B cell (primary cell): ENCODE measurements around the gene CORO1A. TPM values are rescaled to one million over a fixed set of nuclear protein-coding genes. Genes with fewer than 3 reads are reported as not detected.
"Not testable (repeated sequence)": the region's sequence is repeated elsewhere in the genome, so short reads cannot be mapped to it uniquely, and the experiment has no call there.

ENCODE experiments used
- ATAC-seq: fragments of 200-7000 bp; cut with Tn5 transposase; one replicate; pipeline ENCODE4 v1.10.0; 2021; ENCODE audit warnings: low read depth, mild to moderate bottlenecking, moderate number of reproducible peaks, moderate library complexity
- CTCF ChIA-PET: fragments of 350-600 bp; sonication (Branson Sonifier 250); formaldehyde crosslinking; loops from one replicate; lab custom pipeline; 2021; ENCODE audit warnings: antibody characterized with exemption, inconsistent platforms; lab: Charles Lee
- POLR2A ChIA-PET: fragments of 350-600 bp; sonication (Branson Sonifier 250); formaldehyde crosslinking; loops from one replicate; lab custom pipeline; 2021; ENCODE audit warnings: antibody characterized with exemption; lab: Charles Lee
- DNase-seq: peaks from one replicate; pipeline ENCODE4 v3.0.0; 2013
- H2AFZ ChIP-seq: 2 replicates; pipeline ENCODE4 v1.6.1; 2012; ENCODE audit warnings: mild to moderate bottlenecking, low read depth, low read length; ENCODE audit not compliant: insufficient read depth, poor library complexity, severe bottlenecking
- H3K27ac ChIP-seq, 2 donors: 1 replicate in 1 of 2; 2 replicates in 1 of 2; pipeline ENCODE4 v1.5.1; 2012 to 2013; ENCODE audit warnings: low read length in 2 of 2, mild to moderate bottlenecking in 2 of 2, moderate library complexity in 1 of 2
- H3K27me3 ChIP-seq, 4 experiments: fragments of 200-600 bp in 1 of 4; sonication (generic) in 1 of 4; replicated peaks in 1 of 4; 1 replicate in 2 of 4; 2 replicates in 2 of 4; pipeline versions ENCODE4 v1.6.1 to v1.7.0; 2013 to 2016; ENCODE audit warnings: low read length in 3 of 4, mild to moderate bottlenecking in 2 of 4, mixed read lengths in 1 of 4, moderate library complexity in 1 of 4; ENCODE audit not compliant: insufficient read depth in 4 of 4, control insufficient read depth in 3 of 4; ENCODE audit errors: control extremely low read depth in 1 of 4
- H3K36me3 ChIP-seq, 2 experiments: replicated peaks in 1 of 2; 1 replicate in 1 of 2; 2 replicates in 1 of 2; pipeline versions ENCODE4 v1.6.1 to v1.7.1; 2013; ENCODE audit warnings: low read length in 1 of 2; ENCODE audit not compliant: insufficient read depth in 2 of 2, control insufficient read depth in 1 of 2; ENCODE audit errors: control extremely low read depth in 1 of 2, extremely low read depth in 1 of 2
- H3K4me1 ChIP-seq, 2 donors: fragments of 200-600 bp in 1 of 2; sonication (generic) in 1 of 2; 1 replicate in 1 of 2; 2 replicates in 1 of 2; pipeline versions ENCODE4 v1.5.1 to v1.6.1; 2013 to 2017; ENCODE audit warnings: low read length in 2 of 2; ENCODE audit not compliant: control insufficient read depth in 2 of 2, insufficient read depth in 2 of 2
- H3K4me2 ChIP-seq: replicated peaks from 2 replicates; pipeline ENCODE3; 2012; ENCODE audit warnings: mild to moderate bottlenecking, low read depth, low read length; ENCODE audit not compliant: poor library complexity, severe bottlenecking
- H3K4me3 ChIP-seq, 5 experiments: fragments of 200-600 bp in 1 of 5; sonication (generic) in 1 of 5; 1 replicate in 3 of 5; 2 replicates in 2 of 5; pipeline versions ENCODE4 v1.5.1 to v1.7.0; 2011 to 2016; ENCODE audit warnings: low read length in 4 of 5, mild to moderate bottlenecking in 4 of 5, low read depth in 2 of 5, control low read depth in 1 of 5, moderate library complexity in 1 of 5; ENCODE audit not compliant: insufficient read depth in 1 of 5; ENCODE audit errors: control extremely low read depth in 1 of 5, extremely low read depth in 1 of 5
- H3K79me2 ChIP-seq: fragments of 200-600 bp; sonication (generic); one replicate; pipeline ENCODE4 v1.6.0; 2016; ENCODE audit warnings: low read length; ENCODE audit not compliant: control insufficient read depth, insufficient read depth
- H3K9ac ChIP-seq: fragments of 200-600 bp; sonication (generic); 2 replicates; pipeline ENCODE4 v1.6.1; 2017; ENCODE audit warnings: mild to moderate bottlenecking, low read length, moderate library complexity
- H3K9me3 ChIP-seq, 3 donors: one replicate each; pipeline versions ENCODE4 v1.6.1 to v1.7.1; 2013; ENCODE audit warnings: low read length in 2 of 3; ENCODE audit not compliant: control insufficient read depth in 2 of 3, insufficient read depth in 1 of 3; ENCODE audit errors: control extremely low read depth in 1 of 3
- H4K20me1 ChIP-seq: 2 replicates; pipeline ENCODE4 v1.6.0; 2012; ENCODE audit warnings: mild to moderate bottlenecking, low read length; ENCODE audit not compliant: insufficient read depth, control insufficient read depth, poor library complexity, severe bottlenecking
- H3K27ac Mint-ChIP-seq: one replicate; pipeline ENCODE4 v1.8.0; 2021; ENCODE audit warnings: mixed read lengths
- H3K27me3 Mint-ChIP-seq: one replicate; pipeline ENCODE4 v1.8.0; 2021; ENCODE audit warnings: mixed read lengths
- H3K4me1 Mint-ChIP-seq: one replicate; pipeline ENCODE4 v1.8.0; 2021; ENCODE audit warnings: mixed read lengths
- H3K4me3 Mint-ChIP-seq: one replicate; pipeline ENCODE4 v1.8.0; 2021; ENCODE audit warnings: mixed read lengths
- H3K9me3 Mint-ChIP-seq: one replicate; pipeline ENCODE4 v1.8.0; 2022; ENCODE audit warnings: mixed read lengths; ENCODE audit not compliant: insufficient read depth
- WGBS: methylation state at CpG from one replicate; pipeline ENCODE4 v1.1.5; 2013; ENCODE audit warnings: missing lambda C conversion rate; ENCODE audit not compliant: insufficient coverage; 5-methylcytosine and 5-hydroxymethylcytosine counted together
- intact Hi-C: fragments of 100-400 bp; cut with micrococcal nuclease; formaldehyde crosslinking; loops from one replicate; pipeline ENCODE4 v1.10.0; 2022
- polyA plus RNA-seq: library from polyadenylated mRNA; depleted of rRNA; stranded (reverse); fragments of >200 nt; gene quantifications from 2 replicates; pipeline ENCODE4 v1.2.3, GENCODE V29; 2012
- total RNA-seq, 2 donors: library from RNA; stranded (reverse); fragments of 120-200 nt in 1 of 2; gene quantifications; 1 replicate in 1 of 2; 2 replicates in 1 of 2; pipeline versions ENCODE4 v1.2.3 to v1.2.4, GENCODE V29; 2013 to 2022

Gene CORO1A
- total and polyA plus RNA-seq, 2 donors (not counting 1 experiment from before 2014, with no cell fraction given): 653 to 1,555 TPM

DNA sequence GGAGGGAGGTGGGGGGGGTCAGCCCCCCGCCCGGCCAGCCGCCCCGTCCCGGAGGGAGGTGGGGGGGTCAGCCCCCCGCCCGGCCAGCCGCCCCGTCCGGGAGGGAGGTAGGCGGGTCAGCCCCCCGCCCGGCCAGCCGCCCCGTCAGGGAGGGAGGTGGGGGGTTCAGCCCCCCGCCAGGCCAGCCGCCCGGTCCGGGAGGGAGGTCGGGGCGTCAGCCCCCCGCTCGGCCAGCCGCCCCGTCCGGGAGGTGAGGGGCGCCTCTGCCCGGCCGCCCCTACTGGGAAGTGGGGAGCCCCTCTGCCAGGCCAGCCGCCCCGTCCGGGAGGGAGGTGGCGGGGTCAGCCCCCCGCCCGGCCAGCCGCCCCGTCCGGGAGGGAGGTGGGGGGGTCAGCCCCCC lies 14.0 kb upstream of the CORO1A start:
- DNase-seq, H3K27me3 Mint-ChIP-seq, H4K20me1 ChIP-seq, CTCF ChIA-PET, H3K36me3 ChIP-seq, H3K4me3 ChIP-seq, POLR2A ChIA-PET, H3K9me3 Mint-ChIP-seq, H3K9me3 ChIP-seq, H3K27ac ChIP-seq, H3K4me3 Mint-ChIP-seq, H3K4me2 ChIP-seq, H3K9ac ChIP-seq, intact Hi-C loops, H3K79me2 ChIP-seq, ATAC-seq, H3K27me3 ChIP-seq, H2AFZ ChIP-seq, H3K27ac Mint-ChIP-seq: not testable (repeated sequence)
- no CpG with 5 or more reads among the region's 38 CpGs for WGBS
- peaks cover 21 to 28% of the 10 kb centered on the region in 2 donors for H3K4me1 ChIP-seq
- peaks cover 25% of the 10 kb centered on the region for H3K4me1 Mint-ChIP-seq

DNA sequence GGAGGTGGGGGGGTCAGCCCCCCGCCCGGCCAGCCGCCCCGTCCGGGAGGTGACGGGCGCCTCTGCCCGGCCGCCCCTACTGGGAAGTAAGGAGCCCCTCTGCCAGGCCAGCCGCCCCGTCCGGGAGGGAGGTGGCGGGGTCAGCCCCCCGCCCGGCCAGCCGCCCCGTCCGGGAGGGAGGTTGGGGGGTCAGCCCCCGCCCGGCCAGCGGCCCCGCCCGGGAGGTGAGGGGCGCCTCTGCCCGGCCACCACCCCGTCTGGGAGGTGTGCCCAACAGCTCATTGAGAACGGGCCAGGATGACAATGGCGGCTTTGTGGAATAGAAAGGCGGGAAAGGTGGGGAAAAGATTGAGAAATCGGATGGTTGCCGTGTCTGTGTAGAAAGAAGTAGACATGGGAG lies 13.3 kb upstream of the CORO1A start:
- H3K4me3 ChIP-seq, H3K4me3 Mint-ChIP-seq, H2AFZ ChIP-seq, H3K27ac Mint-ChIP-seq, H3K9me3 Mint-ChIP-seq, H3K9me3 ChIP-seq, H3K9ac ChIP-seq, DNase-seq, H3K27ac ChIP-seq, CTCF ChIA-PET, intact Hi-C loops, POLR2A ChIA-PET, H3K4me2 ChIP-seq, H3K36me3 ChIP-seq, ATAC-seq, H3K27me3 ChIP-seq, H4K20me1 ChIP-seq, H3K27me3 Mint-ChIP-seq, H3K79me2 ChIP-seq: not testable (repeated sequence)
- H3K4me1 ChIP-seq: peaks cover 20 to 24% of the 10 kb centered on the region in 2 donors
- peaks cover 22% of the 10 kb centered on the region for H3K4me1 Mint-ChIP-seq
- no CpG with 5 or more reads among the region's 31 CpGs for WGBS
